ENCODE measurements around the gene ADAM22.
A peak's percentile ranks its signal among the peaks of the same experiment; 100 is the strongest.

The ADAM22 gene

DNA sequence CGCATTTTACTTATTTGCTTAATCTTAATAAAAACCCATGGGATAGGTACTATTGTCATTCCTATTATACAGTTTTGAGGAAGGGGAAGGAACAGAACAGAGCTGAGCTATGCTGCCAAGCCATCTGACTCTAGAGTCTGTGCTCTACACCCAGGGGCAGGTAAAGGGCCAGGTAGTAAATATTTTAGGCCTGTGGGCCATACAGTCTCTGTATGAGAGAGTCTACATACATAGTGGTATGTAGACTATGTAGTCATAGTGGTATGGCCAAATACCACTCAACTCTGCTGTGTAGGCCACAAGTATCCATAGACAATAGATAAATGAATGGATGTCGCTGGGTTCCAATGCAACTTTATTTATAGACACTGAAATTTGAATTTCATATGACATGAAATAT, 289.2 kb downstream of the ADAM22 start:
- DNase-seq: no peak

DNA sequence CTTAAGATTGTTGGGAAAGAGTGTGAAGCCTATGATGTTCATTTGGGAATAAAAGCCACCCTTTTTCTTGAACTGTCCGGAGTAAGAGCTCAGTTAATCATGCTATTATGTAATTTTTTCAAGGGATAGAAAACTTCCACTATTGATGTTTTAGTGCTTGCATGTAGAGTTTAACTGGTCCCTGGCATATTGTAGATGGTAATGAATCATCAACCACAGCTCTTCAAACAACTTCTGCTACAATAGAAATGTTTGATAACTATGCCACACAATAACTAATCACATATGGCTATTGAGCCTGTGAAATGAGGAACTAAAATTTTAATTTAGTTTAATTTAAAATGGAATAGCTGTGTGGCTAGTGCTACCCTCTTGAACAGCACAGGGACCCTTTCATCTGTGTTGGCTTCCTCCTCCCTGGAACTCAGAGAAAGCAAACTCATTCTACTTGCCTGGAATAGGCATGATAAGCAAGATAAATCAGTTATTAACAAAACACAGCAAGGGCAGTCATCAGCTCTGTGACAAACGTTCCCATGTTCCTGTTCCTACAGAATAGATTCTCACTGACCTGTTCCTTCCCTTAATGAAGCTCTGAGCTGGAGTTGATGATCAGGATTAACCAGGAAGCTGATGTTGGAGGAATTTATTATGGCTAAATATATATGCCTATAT, 290.7 kb downstream of the ADAM22 start:
- DNase-seq: no peak

DNA sequence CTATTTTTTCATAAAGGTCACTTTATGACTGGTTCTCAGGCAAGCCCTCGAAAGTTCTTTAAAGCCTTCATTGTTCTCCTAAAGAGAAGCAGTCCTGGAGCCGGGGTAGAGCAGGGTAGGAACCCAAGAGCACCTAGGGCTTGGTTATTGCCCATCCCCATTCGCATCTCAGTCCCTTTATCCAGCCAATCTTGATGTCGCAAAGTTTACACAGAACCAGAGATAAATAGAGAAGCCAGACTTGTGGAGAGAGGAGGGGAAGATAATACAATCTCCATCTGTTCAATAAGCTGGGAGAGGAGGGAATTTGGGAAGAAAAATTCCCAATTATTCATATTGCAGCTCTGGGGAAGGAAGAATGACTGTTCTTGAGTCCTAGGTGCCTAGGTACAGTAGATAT, 292.1 kb downstream of the ADAM22 start:
- DNase-seq: no peak

DNA sequence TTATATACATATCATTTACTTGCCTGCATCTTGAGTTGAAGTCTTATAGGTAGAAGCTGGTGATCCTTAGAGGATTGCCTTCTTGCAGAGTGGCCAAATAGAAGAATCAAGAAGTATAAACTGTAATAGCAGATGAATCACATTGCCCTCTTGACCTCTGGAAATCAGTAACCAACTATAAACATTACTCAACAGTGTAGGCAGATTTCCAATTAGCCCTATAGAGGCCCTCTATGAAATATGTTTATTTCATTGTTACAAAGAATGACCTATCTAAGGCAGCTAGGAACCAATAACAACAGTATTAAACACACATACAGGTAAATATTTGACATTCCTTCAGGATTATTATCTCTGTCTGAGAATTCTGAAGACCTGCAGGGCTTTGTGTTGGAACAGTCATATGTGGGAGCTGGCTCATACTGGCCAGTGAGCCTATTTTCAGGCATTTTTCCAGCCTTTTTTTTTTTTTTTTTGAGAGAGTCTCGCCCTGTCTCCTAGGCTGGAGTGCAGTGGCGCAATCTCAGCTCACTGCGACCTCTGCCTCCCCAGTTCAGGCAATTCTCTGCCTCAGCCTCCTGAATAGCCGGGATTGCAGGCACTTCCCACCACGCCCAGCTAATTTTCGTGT, 292.9 kb downstream of the ADAM22 start:
- no peak for DNase-seq

DNA sequence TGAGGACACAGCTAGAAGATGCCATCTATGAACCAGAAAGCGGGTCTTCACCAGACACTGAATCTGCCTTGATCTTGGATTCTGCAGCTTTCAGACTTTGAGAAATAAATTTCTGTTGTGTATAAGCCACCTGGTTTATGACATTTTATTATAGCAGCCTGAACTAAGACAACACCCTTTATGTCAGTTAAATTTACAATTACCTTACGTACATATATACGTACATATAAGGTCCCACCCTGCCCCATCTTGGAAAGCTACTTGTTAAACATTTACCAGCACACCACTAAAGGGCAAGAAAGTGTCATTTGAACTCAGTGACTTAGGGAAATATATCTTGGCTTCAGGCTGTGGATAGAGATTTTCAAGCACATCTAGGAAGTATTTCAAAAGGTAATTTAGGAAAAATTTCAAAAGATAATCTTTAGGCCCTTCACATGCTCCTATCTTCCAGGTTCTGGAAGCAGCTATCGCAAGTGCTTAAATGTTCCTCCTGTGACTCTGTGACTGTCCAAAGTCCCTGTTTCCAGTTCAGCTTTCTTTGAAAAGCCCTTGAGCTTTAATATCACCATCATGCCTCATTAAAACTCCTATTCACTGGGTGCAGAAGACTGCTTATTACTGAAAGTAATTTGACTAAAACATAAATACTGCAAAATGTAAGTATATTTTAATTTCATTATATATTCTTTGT, 295.4 kb downstream of the ADAM22 start:
- DNase-seq: no peak

DNA sequence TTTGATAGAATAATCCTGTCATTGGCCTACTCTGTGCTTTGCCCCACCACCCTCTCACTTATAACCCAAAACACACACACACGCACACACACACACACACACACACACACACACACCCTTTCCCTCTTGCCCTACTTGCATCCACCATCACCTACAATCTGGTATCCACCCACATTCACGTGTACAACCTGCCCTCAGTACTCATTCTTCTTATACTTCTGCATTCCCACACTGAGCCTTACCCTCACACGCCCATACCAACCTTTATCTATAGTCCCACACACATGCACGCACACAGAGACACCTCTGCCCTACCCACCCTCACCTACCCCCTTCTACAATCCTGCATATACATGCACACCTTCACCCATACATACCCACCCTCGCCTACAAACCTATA, 296.6 kb downstream of the ADAM22 start:
- DNase-seq: no peak

DNA sequence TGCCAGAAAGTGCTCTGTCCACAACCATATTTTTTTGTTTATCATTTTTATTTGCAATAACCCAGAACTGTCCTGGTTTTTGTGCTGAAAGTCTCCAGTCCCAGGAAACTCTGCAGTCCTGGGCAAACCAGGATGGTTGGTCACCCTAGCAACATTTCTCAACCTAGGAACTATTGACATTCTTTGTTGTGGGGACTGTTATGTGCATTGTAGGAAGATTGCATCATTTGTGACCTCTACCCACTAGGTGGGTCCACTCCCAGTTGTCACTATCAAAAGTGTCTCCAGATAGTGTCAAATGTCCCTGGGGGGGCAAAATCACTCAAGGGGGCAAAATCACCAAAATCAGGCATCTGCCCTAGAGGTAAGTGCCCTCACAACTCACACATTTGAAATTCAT, 299.8 kb downstream of the ADAM22 start:
- no peak for DNase-seq

DNA sequence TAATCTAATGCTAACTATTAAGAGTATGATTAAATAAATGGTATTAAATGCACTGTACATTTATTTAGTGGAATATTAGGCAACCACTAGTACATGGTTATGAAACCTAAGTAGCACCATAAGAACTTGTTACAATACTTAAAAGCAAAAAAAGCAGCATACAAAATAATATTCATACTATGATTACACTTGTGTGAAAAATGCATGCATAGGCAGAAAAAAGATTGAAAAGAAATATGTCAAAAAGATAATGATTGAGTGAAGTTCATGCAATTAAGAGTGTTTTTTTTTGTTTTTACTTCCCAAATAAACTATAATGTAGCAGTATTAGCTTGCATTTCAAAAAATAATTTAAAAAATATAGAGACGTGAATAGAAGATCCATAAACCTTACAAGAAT, 305.8 kb downstream of the ADAM22 start:
- no peak for DNase-seq

DNA sequence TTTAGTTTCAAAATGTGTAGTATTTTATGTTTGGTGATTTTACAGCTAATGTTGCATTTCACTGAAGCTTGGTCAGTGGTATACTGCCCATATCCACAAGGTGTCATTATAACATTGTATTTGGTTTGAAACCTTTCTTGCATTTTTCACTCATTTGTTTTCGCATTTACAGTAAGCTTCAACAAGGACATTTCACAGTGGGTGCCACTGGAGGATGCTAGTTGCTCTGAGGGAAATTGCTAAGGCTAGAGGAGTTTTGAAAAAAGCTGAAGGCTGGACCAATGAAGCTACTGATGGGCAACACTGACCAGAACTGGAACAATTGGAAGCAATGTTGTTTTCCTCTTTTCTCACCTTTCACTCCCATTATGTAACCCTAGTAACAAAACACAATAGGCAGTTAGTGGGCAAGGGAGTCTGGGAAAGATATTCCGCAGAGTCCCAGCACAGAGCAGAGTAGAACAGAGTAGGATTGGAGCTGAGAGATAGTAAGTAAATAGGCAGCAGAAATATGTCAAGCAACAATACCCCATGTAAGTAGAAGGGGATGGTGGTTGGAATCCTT, 309.4 kb downstream of the ADAM22 start:
- peak in 1 of 2 donors; percentile 75 for DNase-seq

DNA sequence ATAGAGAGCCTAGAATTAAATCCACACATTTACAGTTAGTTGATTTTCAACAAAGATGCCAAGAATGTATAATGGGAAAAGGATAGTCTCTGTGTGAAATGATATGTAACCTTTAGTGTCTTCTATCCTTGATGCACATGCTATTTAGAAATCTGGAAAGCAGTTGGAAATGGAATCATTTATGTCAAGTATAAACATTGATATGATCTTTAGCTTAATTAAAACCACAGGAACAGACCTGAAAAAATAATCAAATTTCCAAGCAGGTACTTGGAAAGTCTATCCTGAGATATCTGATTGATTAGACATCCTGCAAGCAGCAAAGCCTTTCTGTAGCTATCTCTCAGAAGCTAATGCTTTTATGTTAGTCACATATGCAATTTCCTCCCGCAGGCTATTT, 310.2 kb downstream of the ADAM22 start:
- no peak for DNase-seq

All from hippocampal formation (tissue), 2 donors.